GM12878 (cell line): ENCODE data around the gene HOXC5.

ENCODE experiments used
- BCL11A ChIP-seq: IDR thresholded peaks from 2 replicates; pipeline ENCODE4 v1.6.1; 2011; ENCODE audit warnings: low read depth, low read length
- EZH2 ChIP-seq: IDR thresholded peaks from 2 replicates; pipeline ENCODE4 v1.6.1; 2012; ENCODE audit warnings: low read depth, mild to moderate bottlenecking, control low read depth, inconsistent platforms, low read length, borderline replicate concordance; ENCODE audit not compliant: control insufficient read depth
- HDGF ChIP-seq: fragments of 450-650 bp; IDR thresholded peaks from 2 replicates; pipeline ENCODE4 v1.6.1; 2016; ENCODE audit warnings: antibody characterized with exemption
- IRF3 ChIP-seq: fragments of 450-650 bp; IDR thresholded peaks from 2 replicates; pipeline ENCODE4 v1.6.1; 2014; ENCODE audit warnings: mild to moderate bottlenecking
- POLR2A ChIP-seq: IDR thresholded peaks from 2 replicates; pipeline ENCODE4 v1.6.1; 2011; ENCODE audit warnings: low read depth, mild to moderate bottlenecking, low read length
- POLR2AphosphoS5 ChIP-seq: IDR thresholded peaks from 2 replicates; pipeline ENCODE4 v1.6.1; 2011; ENCODE audit warnings: mild to moderate bottlenecking, low read length, inconsistent platforms
- RCOR1 ChIP-seq: conservative IDR thresholded peaks from 2 replicates; pipeline ENCODE4 v1.6.1; 2012; ENCODE audit warnings: low read depth, low read length, improper control_type of control experiment
- REST ChIP-seq: IDR thresholded peaks from 2 replicates; pipeline ENCODE4 v1.6.1; 2012; ENCODE audit warnings: mild to moderate bottlenecking, low read depth, low read length
- STAT3 ChIP-seq: IDR thresholded peaks from 2 replicates; pipeline ENCODE4 v1.6.1; 2011; ENCODE audit warnings: low read depth, low read length, improper control_type of control experiment
- SUPT20H ChIP-seq: IDR thresholded peaks from 2 replicates; pipeline ENCODE4 v1.6.1; 2011; ENCODE audit warnings: low read depth, mild to moderate bottlenecking, low read length, moderate library complexity, borderline replicate concordance; ENCODE audit not compliant: control insufficient read depth
- ZNF24 ChIP-seq: fragments of 450-650 bp; IDR thresholded peaks from 2 replicates; pipeline ENCODE4 v1.6.1; 2017; ENCODE audit warnings: antibody characterized with exemption, mild to moderate bottlenecking
- TF ChIP-seq, protein P1 (sequence below): IDR thresholded peaks from 2 replicates; pipeline ENCODE4 v1.6.1; 2012; ENCODE audit warnings: low read depth, low read length, improper control_type of control experiment
- TF ChIP-seq, protein P2 (sequence below): IDR thresholded peaks from 2 replicates; pipeline ENCODE4 v1.6.1; 2011; ENCODE audit warnings: borderline replicate concordance, low read depth, mild to moderate bottlenecking, moderate library complexity, mixed read lengths, low read length; ENCODE audit not compliant: insufficient read depth; ENCODE audit errors: extremely low read length

GRCh38 chr12:54015018-54015931 lies 17.6 kb upstream of the HOXC5 start:
- TF ChIP-seq POLR2A, result no peak
- no peak for TF ChIP-seq POLR2AphosphoS5
- TF ChIP-seq HDGF, result no peak
- TF ChIP-seq, protein P1, sequence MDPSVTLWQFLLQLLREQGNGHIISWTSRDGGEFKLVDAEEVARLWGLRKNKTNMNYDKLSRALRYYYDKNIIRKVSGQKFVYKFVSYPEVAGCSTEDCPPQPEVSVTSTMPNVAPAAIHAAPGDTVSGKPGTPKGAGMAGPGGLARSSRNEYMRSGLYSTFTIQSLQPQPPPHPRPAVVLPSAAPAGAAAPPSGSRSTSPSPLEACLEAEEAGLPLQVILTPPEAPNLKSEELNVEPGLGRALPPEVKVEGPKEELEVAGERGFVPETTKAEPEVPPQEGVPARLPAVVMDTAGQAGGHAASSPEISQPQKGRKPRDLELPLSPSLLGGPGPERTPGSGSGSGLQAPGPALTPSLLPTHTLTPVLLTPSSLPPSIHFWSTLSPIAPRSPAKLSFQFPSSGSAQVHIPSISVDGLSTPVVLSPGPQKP, result no peak
- no peak for TF ChIP-seq ZNF24
- TF ChIP-seq BCL11A, result no peak
- no peak for TF ChIP-seq RCOR1
- TF ChIP-seq REST, result no peak
- TF ChIP-seq, protein P2, sequence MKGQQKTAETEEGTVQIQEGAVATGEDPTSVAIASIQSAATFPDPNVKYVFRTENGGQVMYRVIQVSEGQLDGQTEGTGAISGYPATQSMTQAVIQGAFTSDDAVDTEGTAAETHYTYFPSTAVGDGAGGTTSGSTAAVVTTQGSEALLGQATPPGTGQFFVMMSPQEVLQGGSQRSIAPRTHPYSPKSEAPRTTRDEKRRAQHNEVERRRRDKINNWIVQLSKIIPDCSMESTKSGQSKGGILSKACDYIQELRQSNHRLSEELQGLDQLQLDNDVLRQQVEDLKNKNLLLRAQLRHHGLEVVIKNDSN, result no peak
- no peak for TF ChIP-seq SUPT20H
- no peak for TF ChIP-seq STAT3
- peak; percentile 85; the same call in 1 of the 2 replicates for TF ChIP-seq EZH2
- no peak for TF ChIP-seq IRF3
